HG03159 (cell line): ENCODE measurements around the gene SLC12A8.

ENCODE experiments used
- ATAC-seq: cut with Tn5 transposase; IDR thresholded peaks from one replicate; pipeline ENCODE4 v1.9.1; 2021; ENCODE audit warnings: mild to moderate bottlenecking, moderate library complexity; ENCODE audit not compliant: unreplicated experiment

SLC12A8 gene

GRCh38 chr3:125080077-125080476, 132.5 kb downstream of the SLC12A8 start:
- no peak for ATAC-seq

- ATAC-seq, result no peak
Observed at GRCh38 chr3:125079675-125080045, 132.9 kb downstream of the SLC12A8 start.

- ATAC-seq, result no peak
Observed at GRCh38 chr3:125078951-125079674, 133.4 kb downstream of the SLC12A8 start.

- ATAC-seq, result no peak
Observed at GRCh38 chr3:125077864-125078263, 134.7 kb downstream of the SLC12A8 start.

- no peak for ATAC-seq
Observed at GRCh38 chr3:125076464-125076863, 136.1 kb downstream of the SLC12A8 start.

GRCh38 chr3:125075738-125076137, 136.8 kb downstream of the SLC12A8 start:
- ATAC-seq, result no peak

- ATAC-seq, result no peak
Observed at GRCh38 chr3:125073390-125073905, 139.1 kb downstream of the SLC12A8 start.

- ATAC-seq, result no peak
Observed at GRCh38 chr3:125072749-125073389, 139.7 kb downstream of the SLC12A8 start.

GRCh38 chr3:125072301-125072700, 140.2 kb downstream of the SLC12A8 start:
- no peak for ATAC-seq

- no peak for ATAC-seq
Observed at GRCh38 chr3:125069968-125070745, 142.4 kb downstream of the SLC12A8 start.

GRCh38 chr3:125069452-125069851, 143.1 kb downstream of the SLC12A8 start:
- no peak for ATAC-seq

- no peak for ATAC-seq
Observed at GRCh38 chr3:125068265-125068664, 144.3 kb downstream of the SLC12A8 start.

GRCh38 chr3:125067225-125067624, 145.3 kb downstream of the SLC12A8 start:
- no peak for ATAC-seq

GRCh38 chr3:125062904-125063618, 149.5 kb downstream of the SLC12A8 start:
- ATAC-seq, result no peak

GRCh38 chr3:125061646-125062045, 150.9 kb downstream of the SLC12A8 start:
- ATAC-seq, result no peak

- no peak for ATAC-seq
Observed at GRCh38 chr3:125061170-125061569, 151.4 kb downstream of the SLC12A8 start.

GRCh38 chr3:125059488-125060245, 152.9 kb downstream of the SLC12A8 start:
- no peak for ATAC-seq

GRCh38 chr3:125058959-125059358, 153.6 kb downstream of the SLC12A8 start:
- ATAC-seq, result no peak

- ATAC-seq, result no peak
Observed at GRCh38 chr3:125058529-125058928, 154.0 kb downstream of the SLC12A8 start.

GRCh38 chr3:125057186-125057850, 155.2 kb downstream of the SLC12A8 start:
- ATAC-seq, result no peak
